ELR (cell line): ENCODE measurements around the gene ARHGAP19.
A peak's percentile ranks its signal among the peaks of the same experiment; 100 is the strongest.

Experiments used
- DNase-seq: peaks from one replicate; pipeline ENCODE4 v3.0.0-alpha.2; 2015; ENCODE audit warnings: low read depth

ARHGAP19 gene

GRCh38 chr10:97192952-97193435, 99.4 kb downstream of the ARHGAP19 start:
- DNase-seq, result no peak

- no peak for DNase-seq
Measured at GRCh38 chr10:97190450-97190849, 102.0 kb downstream of the ARHGAP19 start.

GRCh38 chr10:97188261-97188711, 104.2 kb downstream of the ARHGAP19 start:
- DNase-seq, result no peak

- no peak for DNase-seq
Measured at GRCh38 chr10:97186911-97187310, 105.5 kb downstream of the ARHGAP19 start.

- no peak for DNase-seq
Measured at GRCh38 chr10:97185326-97186058, 106.9 kb downstream of the ARHGAP19 start, which contains the start of gene SLIT1. SLIT1 (minus strand) TSS chr10:97185959; CDS start chr10:97185674, 285 bp downstream.

GRCh38 chr10:97184971-97185325, 107.5 kb downstream of the ARHGAP19 start:
- DNase-seq, result no peak

GRCh38 chr10:97183314-97183713, 109.1 kb downstream of the ARHGAP19 start:
- DNase-seq, result no peak

GRCh38 chr10:97182288-97182990, 110.0 kb downstream of the ARHGAP19 start:
- DNase-seq, result no peak

- no peak for DNase-seq
Measured at GRCh38 chr10:97180986-97181385, 111.5 kb downstream of the ARHGAP19 start.

GRCh38 chr10:97180363-97180755, 112.1 kb downstream of the ARHGAP19 start:
- DNase-seq, result no peak

- DNase-seq, result peak; percentile 29
Measured at GRCh38 chr10:97179731-97180362, 112.6 kb downstream of the ARHGAP19 start.

GRCh38 chr10:97179311-97179710, 113.1 kb downstream of the ARHGAP19 start:
- DNase-seq, result no peak

- no peak for DNase-seq
Measured at GRCh38 chr10:97178074-97178473, 114.4 kb downstream of the ARHGAP19 start.

GRCh38 chr10:97176226-97176625, 116.2 kb downstream of the ARHGAP19 start:
- DNase-seq, result no peak

GRCh38 chr10:97175586-97175985, 116.9 kb downstream of the ARHGAP19 start:
- no peak for DNase-seq

- peak; percentile 9 for DNase-seq
Measured at GRCh38 chr10:97174941-97175340, 117.5 kb downstream of the ARHGAP19 start.

GRCh38 chr10:97174276-97174775, 118.1 kb downstream of the ARHGAP19 start:
- DNase-seq, result no peak

- no peak for DNase-seq
Measured at GRCh38 chr10:97173036-97173435, 119.4 kb downstream of the ARHGAP19 start.
